ENCODE results near the gene SGPP2.

The SGPP2 gene

GRCh38 chr2:222468346-222468745, 44.0 kb downstream of the SGPP2 start:
- CTCF ChIA-PET = interaction anchor here (0.7 to 1.6 kb wide), 4 partner anchors 93 to 444 kb away, joined by 3 to 8 read pairs (median 3); no protein-coding TSS in a partner anchor
- Histone ChIP-seq H3K4me3 (ENCODE audit: low read depth, low read length) (no peak overlapping the region), H3K4me1 (ENCODE audit: control insufficient read depth, insufficient read depth, low read length) (peaks cover 14% of the 10 kb centered on the region), H3K9me3 (ENCODE audit: control insufficient read depth, insufficient read depth, low read depth, low read length) (no peaks in the 10 kb centered on the region), H3K36me3 (ENCODE audit: control insufficient read depth in 2 of 2, insufficient read depth in 1 of 2, low read length in 2 of 2) (no peaks in the 10 kb centered on the region), H3K27ac (ENCODE audit: extremely low read depth, low read depth, low read length) (no peak overlapping the region)
- POLR2A ChIA-PET = interaction anchor here (0.7 kb wide), 1 partner anchor 73 kb away, joined by 10 read pairs; no protein-coding TSS in a partner anchor
- TF ChIP-seq PRDM4 (tag by site-specific recombination; IDR thresholded peaks at IDR 0.05) = no peak
- no peak for TF ChIP-seq ZNF362 (tag by site-specific recombination; IDR thresholded peaks at IDR 0.05)
- TF ChIP-seq ZNF777 (tag by site-specific recombination; IDR thresholded peaks at IDR 0.05; ENCODE audit: borderline replicate concordance) = no peak
- no peak for TF ChIP-seq ZNF677 (tag by site-specific recombination; IDR thresholded peaks at IDR 0.05)
- TF ChIP-seq ZNF398 (tag by site-specific recombination; IDR thresholded peaks at IDR 0.05) = no peak
- TF ChIP-seq ZBTB17 (tag by site-specific recombination; IDR thresholded peaks at IDR 0.05) = no peak
- no peak for TF ChIP-seq ZNF26 (tag by site-specific recombination; IDR thresholded peaks at IDR 0.05)
- TF ChIP-seq ZNF596 (tag by site-specific recombination; IDR thresholded peaks at IDR 0.05) = no peak
- TF ChIP-seq ZFP69B (tag by site-specific recombination; IDR thresholded peaks at IDR 0.05) = no peak
- no peak for TF ChIP-seq SALL2 (tag by site-specific recombination; IDR thresholded peaks at IDR 0.05; ENCODE audit: borderline replicate concordance)
- TF ChIP-seq ZNF747 (tag by site-specific recombination; IDR thresholded peaks at IDR 0.05) = no peak
- no peak for TF ChIP-seq PRDM10 (tag by site-specific recombination; IDR thresholded peaks at IDR 0.05)
- TF ChIP-seq ZNF530 (tag by site-specific recombination; IDR thresholded peaks at IDR 0.05; ENCODE audit: low read depth) = no peak
- no peak for TF ChIP-seq PRDM2 (tag by site-specific recombination; IDR thresholded peaks at IDR 0.05; ENCODE audit: borderline replicate concordance)
- TF ChIP-seq ZNF692 (tag by site-specific recombination; IDR thresholded peaks at IDR 0.05) = no peak
- no peak for TF ChIP-seq ZBTB20 (tag by site-specific recombination; IDR thresholded peaks at IDR 0.05)
- no peak for TF ChIP-seq MEIS1 (CRISPR knock-in tag; IDR thresholded peaks at IDR 0.05; ENCODE audit: borderline replicate concordance)
- TF ChIP-seq SCRT2 (tag by site-specific recombination; IDR thresholded peaks at IDR 0.05) = no peak
